ENCODE results near the gene ORC4.

Gene ORC4

GRCh38 chr2:148031152-148031551 lies 10.6 kb upstream of the ORC4 start:
- no peak for DNase-seq (ENCODE audit: low read depth in 2 of 2)
- no peak for TF ChIP-seq CTCF (IDR thresholded peaks at IDR 0.05; ENCODE audit: low read depth, low read length)
- H3K4me3 ChIP-seq (replicated peaks in 1 of 2; ENCODE audit: low read depth in 2 of 2, low read length in 2 of 2), result no peak overlapping the region

GRCh38 chr2:148028781-148029180 lies 8.2 kb upstream of the ORC4 start:
- no peak for TF ChIP-seq CTCF (IDR thresholded peaks at IDR 0.05; ENCODE audit: low read depth, low read length)
- no peak for DNase-seq (ENCODE audit: low read depth in 2 of 2)
- H3K4me3 ChIP-seq (replicated peaks in 1 of 2; ENCODE audit: low read depth in 2 of 2, low read length in 2 of 2), result no peak overlapping the region

- no peak for DNase-seq (ENCODE audit: low read depth in 2 of 2)
- no peak overlapping the region for H3K4me3 ChIP-seq (replicated peaks in 1 of 2; ENCODE audit: low read depth in 2 of 2, low read length in 2 of 2)
- TF ChIP-seq CTCF (IDR thresholded peaks at IDR 0.05; ENCODE audit: low read depth, low read length), result no peak
Observed at GRCh38 chr2:148027822-148028221, 7.3 kb upstream of the ORC4 start.

GRCh38 chr2:148026573-148026972 lies 6.0 kb upstream of the ORC4 start:
- no peak overlapping the region for H3K4me3 ChIP-seq (replicated peaks in 1 of 2; ENCODE audit: low read depth in 2 of 2, low read length in 2 of 2)
- no peak for DNase-seq (ENCODE audit: low read depth in 2 of 2)
- TF ChIP-seq CTCF (IDR thresholded peaks at IDR 0.05; ENCODE audit: low read depth, low read length), result no peak

- no peak for TF ChIP-seq CTCF (IDR thresholded peaks at IDR 0.05; ENCODE audit: low read depth, low read length)
- H3K4me3 ChIP-seq (replicated peaks in 1 of 2; ENCODE audit: low read depth in 2 of 2, low read length in 2 of 2), result no peak overlapping the region
- DNase-seq (ENCODE audit: low read depth in 2 of 2), result no peak
Observed at GRCh38 chr2:148023861-148024260, 3.3 kb upstream of the ORC4 start.

GRCh38 chr2:148022882-148023281 lies 2.3 kb upstream of the ORC4 start:
- no peak for DNase-seq (ENCODE audit: low read depth in 2 of 2)
- no peak for TF ChIP-seq CTCF (IDR thresholded peaks at IDR 0.05; ENCODE audit: low read depth, low read length)
- peak overlapping the region in 1 of 2 donors; percentile 67 for H3K4me3 ChIP-seq (replicated peaks in 1 of 2; ENCODE audit: low read depth in 2 of 2, low read length in 2 of 2)

- no peak for DNase-seq (ENCODE audit: low read depth in 2 of 2)
- TF ChIP-seq CTCF (IDR thresholded peaks at IDR 0.05; ENCODE audit: low read depth, low read length), result no peak
- H3K4me3 ChIP-seq (replicated peaks in 1 of 2; ENCODE audit: low read depth in 2 of 2, low read length in 2 of 2), result peak overlapping the region; percentile 67 to 87
Observed at GRCh38 chr2:148022351-148022750, 1.8 kb upstream of the ORC4 start.
